ENCODE measurements around the gene RTTN.

GRCh38 chr18:69969491-69969890 is 236.0 kb downstream of the RTTN start:
- TF ChIP-seq, protein P1, sequence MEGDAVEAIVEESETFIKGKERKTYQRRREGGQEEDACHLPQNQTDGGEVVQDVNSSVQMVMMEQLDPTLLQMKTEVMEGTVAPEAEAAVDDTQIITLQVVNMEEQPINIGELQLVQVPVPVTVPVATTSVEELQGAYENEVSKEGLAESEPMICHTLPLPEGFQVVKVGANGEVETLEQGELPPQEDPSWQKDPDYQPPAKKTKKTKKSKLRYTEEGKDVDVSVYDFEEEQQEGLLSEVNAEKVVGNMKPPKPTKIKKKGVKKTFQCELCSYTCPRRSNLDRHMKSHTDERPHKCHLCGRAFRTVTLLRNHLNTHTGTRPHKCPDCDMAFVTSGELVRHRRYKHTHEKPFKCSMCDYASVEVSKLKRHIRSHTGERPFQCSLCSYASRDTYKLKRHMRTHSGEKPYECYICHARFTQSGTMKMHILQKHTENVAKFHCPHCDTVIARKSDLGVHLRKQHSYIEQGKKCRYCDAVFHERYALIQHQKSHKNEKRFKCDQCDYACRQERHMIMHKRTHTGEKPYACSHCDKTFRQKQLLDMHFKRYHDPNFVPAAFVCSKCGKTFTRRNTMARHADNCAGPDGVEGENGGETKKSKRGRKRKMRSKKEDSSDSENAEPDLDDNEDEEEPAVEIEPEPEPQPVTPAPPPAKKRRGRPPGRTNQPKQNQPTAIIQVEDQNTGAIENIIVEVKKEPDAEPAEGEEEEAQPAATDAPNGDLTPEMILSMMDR (IDR thresholded peaks at IDR 0.05; ENCODE audit: low read length): no peak
- TF ChIP-seq EZH2 (optimal IDR thresholded peaks at IDR 0.05; ENCODE audit: low read depth, low read length): no peak
